ENCODE results near the gene CCDC24.

GRCh38 chr1:44015206-44015605 lies 23.8 kb downstream of the CCDC24 start:
- TF ChIP-seq RAD21 (conservative IDR thresholded peaks at IDR 0.05 in 1 of 2, IDR thresholded peaks at IDR 0.05 in 1 of 2) (no peak), RNF2 (IDR thresholded peaks at IDR 0.05; ENCODE audit: borderline replicate concordance, low read depth) (no peak), EP300 (IDR thresholded peaks at IDR 0.05) (no peak), RFX5 (IDR thresholded peaks at IDR 0.05) (no peak), FOSB (CRISPR knock-in tag; IDR thresholded peaks at IDR 0.05) (no peak), TP53 (CRISPR knock-in tag; IDR thresholded peaks at IDR 0.05) (no peak), POLR2A (IDR thresholded peaks at IDR 0.05; ENCODE audit: low read length) (no peak), CEBPB (IDR thresholded peaks at IDR 0.05) (no peak), BHLHE40 (IDR thresholded peaks at IDR 0.05; ENCODE audit: low read depth, low read length) (no peak), MYC (IDR thresholded peaks at IDR 0.05; ENCODE audit: borderline replicate concordance, low read length) (no peak), SMC3 (IDR thresholded peaks at IDR 0.05) (no peak), HDAC2 (IDR thresholded peaks at IDR 0.05) (no peak)
- TF ChIP-seq, protein P1, sequence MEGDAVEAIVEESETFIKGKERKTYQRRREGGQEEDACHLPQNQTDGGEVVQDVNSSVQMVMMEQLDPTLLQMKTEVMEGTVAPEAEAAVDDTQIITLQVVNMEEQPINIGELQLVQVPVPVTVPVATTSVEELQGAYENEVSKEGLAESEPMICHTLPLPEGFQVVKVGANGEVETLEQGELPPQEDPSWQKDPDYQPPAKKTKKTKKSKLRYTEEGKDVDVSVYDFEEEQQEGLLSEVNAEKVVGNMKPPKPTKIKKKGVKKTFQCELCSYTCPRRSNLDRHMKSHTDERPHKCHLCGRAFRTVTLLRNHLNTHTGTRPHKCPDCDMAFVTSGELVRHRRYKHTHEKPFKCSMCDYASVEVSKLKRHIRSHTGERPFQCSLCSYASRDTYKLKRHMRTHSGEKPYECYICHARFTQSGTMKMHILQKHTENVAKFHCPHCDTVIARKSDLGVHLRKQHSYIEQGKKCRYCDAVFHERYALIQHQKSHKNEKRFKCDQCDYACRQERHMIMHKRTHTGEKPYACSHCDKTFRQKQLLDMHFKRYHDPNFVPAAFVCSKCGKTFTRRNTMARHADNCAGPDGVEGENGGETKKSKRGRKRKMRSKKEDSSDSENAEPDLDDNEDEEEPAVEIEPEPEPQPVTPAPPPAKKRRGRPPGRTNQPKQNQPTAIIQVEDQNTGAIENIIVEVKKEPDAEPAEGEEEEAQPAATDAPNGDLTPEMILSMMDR (IDR thresholded peaks at IDR 0.05) = no peak
